Ovary (tissue), 3 donors: ENCODE measurements around the gene NR2E3.

ENCODE experiments used
- POLR2A ChIP-seq: fragments of 450-650 bp; IDR thresholded peaks from one replicate; pipeline ENCODE4 v1.6.1; 2017; ENCODE audit warnings: antibody characterized with exemption, mild to moderate bottlenecking, moderate library complexity
- TF ChIP-seq, protein P1 (sequence below), 3 donors: fragments of 450-650 bp in 2 of 3; fragments of 200-600 bp in 1 of 3; IDR thresholded peaks; one replicate each; pipeline versions ENCODE4 v1.5.1 to v1.8.0; 2016 to 2022; ENCODE audit warnings: antibody characterized with exemption in 3 of 3, mild to moderate bottlenecking in 1 of 3
- donor health status: DM: no; HTN: no; CAD: no.

DNA sequence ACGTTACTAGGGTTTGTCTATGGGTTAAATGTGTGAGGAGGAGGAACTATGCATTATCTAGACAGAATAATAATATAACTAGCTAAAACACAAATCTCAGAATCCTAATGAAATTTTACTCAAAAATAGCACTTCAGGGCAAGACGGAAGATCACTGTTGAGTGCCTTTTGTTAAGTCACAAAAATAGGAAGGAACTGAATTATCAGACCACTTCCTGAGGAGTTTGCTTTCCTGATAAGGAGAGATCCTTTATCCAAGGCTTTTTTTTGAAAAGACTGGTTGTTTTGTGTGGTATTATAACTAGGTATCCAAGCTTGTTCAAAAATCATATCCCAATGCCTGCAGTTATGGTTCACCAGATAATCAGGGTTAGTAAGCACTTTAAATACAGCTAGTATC, 34.6 kb downstream of the NR2E3 start:
- TF ChIP-seq, protein P1, sequence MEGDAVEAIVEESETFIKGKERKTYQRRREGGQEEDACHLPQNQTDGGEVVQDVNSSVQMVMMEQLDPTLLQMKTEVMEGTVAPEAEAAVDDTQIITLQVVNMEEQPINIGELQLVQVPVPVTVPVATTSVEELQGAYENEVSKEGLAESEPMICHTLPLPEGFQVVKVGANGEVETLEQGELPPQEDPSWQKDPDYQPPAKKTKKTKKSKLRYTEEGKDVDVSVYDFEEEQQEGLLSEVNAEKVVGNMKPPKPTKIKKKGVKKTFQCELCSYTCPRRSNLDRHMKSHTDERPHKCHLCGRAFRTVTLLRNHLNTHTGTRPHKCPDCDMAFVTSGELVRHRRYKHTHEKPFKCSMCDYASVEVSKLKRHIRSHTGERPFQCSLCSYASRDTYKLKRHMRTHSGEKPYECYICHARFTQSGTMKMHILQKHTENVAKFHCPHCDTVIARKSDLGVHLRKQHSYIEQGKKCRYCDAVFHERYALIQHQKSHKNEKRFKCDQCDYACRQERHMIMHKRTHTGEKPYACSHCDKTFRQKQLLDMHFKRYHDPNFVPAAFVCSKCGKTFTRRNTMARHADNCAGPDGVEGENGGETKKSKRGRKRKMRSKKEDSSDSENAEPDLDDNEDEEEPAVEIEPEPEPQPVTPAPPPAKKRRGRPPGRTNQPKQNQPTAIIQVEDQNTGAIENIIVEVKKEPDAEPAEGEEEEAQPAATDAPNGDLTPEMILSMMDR (IDR thresholded peaks at IDR 0.05) = no peak
- TF ChIP-seq POLR2A = no peak
